K562 (cell line): ENCODE measurements around the gene UBA7. TPM values are rescaled to one million over a fixed set of nuclear protein-coding genes. Genes with fewer than 3 reads are reported as not detected.

Experiments
- ATAC-seq: fragments of 200-7000 bp; cut with Tn5 transposase; 3 replicates; pipeline ENCODE4 v1.9.1; 2020; ENCODE audit warnings: moderate library complexity
- BruUV-seq: library from RNA; stranded (reverse); fragments of 400-500 nt; replicated peaks from 2 replicates; lab custom pipeline; 2021; lab: Mats Ljungman, UMichigan
- CTCF ChIA-PET: fragments of 300-600 bp; formaldehyde crosslinking; extraction: SDS; loops from one replicate; lab custom pipeline; 2021; ENCODE audit warnings: low intra/inter-chr PET ratio; lab: Yijun Ruan, JAX
- POLR2A ChIA-PET: fragments of 300-600, 350-650 bp; sonication (Branson Sonifier 250); formaldehyde crosslinking; extraction: SDS; loops from one replicate; lab custom pipeline; 2021; ENCODE audit warnings: antibody characterized with exemption, inconsistent platforms; lab: Yijun Ruan, JAX
- DNase-seq, 4 experiments: peaks; one replicate each; pipeline versions ENCODE4 v3.0.0 to v3.0.0-alpha.2; 2011 to 2018; ENCODE audit warnings: low spot score in 3 of 4, mixed read lengths in 3 of 4; ENCODE audit errors: extremely low read depth in 1 of 4
- FAIRE-seq: peaks from 2 replicates; lab custom pipeline; 2011; peaks lifted over from hg19 to GRCh38; lab: Jason Lieb, UNC
- H2AFZ ChIP-seq: 2 replicates; pipeline ENCODE4 v1.6.0; 2011; ENCODE audit warnings: low read depth, low read length, control low read depth, inconsistent platforms
- H3K27ac ChIP-seq: fragments of 200-600 bp; 3 replicates; pipeline ENCODE4 v1.8.0; 2011; ENCODE audit warnings: low read depth, mild to moderate bottlenecking, control low read depth, inconsistent platforms, low read length, moderate library complexity, mixed read lengths; ENCODE audit errors: extremely low read depth
- H3K27me3 ChIP-seq, 2 experiments: fragments of 300-600 bp in 1 of 2; 2 replicates in 1 of 2; 3 replicates in 1 of 2; pipeline versions ENCODE4 v1.6.0 to v1.8.0; 2011; ENCODE audit warnings: inconsistent platforms in 2 of 2, low read length in 2 of 2, mild to moderate bottlenecking in 1 of 2, mixed read lengths in 1 of 2, moderate library complexity in 1 of 2; ENCODE audit not compliant: control insufficient read depth in 2 of 2, insufficient read depth in 2 of 2
- H3K36me3 ChIP-seq: fragments of 300-600 bp; 3 replicates; pipeline ENCODE4 v1.8.0; 2011; ENCODE audit warnings: mild to moderate bottlenecking, low read length, inconsistent platforms; ENCODE audit not compliant: control insufficient read depth, insufficient read depth
- H3K4me1 ChIP-seq, 2 experiments: fragments of 200-600 bp in 1 of 2; replicated peaks in 1 of 2; 2 replicates in 1 of 2; 3 replicates in 1 of 2; pipeline versions ENCODE4 v1.5.1 to v1.8.0; 2011; ENCODE audit warnings: inconsistent platforms in 2 of 2, low read length in 2 of 2, mild to moderate bottlenecking in 1 of 2, mixed read lengths in 1 of 2, moderate library complexity in 1 of 2; ENCODE audit not compliant: control insufficient read depth in 2 of 2, insufficient read depth in 2 of 2
- H3K4me2 ChIP-seq: 2 replicates; pipeline ENCODE4 v1.6.1; 2011; ENCODE audit warnings: low read length, control low read depth, inconsistent platforms, mixed read lengths; ENCODE audit not compliant: insufficient read depth
- H3K4me3 ChIP-seq: fragments of 200-600 bp; sonication (generic), shearing (Covaris generic); 2 replicates; pipeline ENCODE4 v1.5.1; 2016; ENCODE audit warnings: control low read depth, inconsistent platforms
- H3K79me2 ChIP-seq: fragments of 200-600 bp; 3 replicates; pipeline ENCODE4 v1.8.0; 2011; ENCODE audit warnings: low read length, inconsistent platforms; ENCODE audit not compliant: control insufficient read depth, insufficient read depth
- H3K9ac ChIP-seq, 2 experiments: 2 replicates each; pipeline versions ENCODE4 v1.6.0 to v1.6.1; 2011; ENCODE audit warnings: low read depth in 2 of 2, low read length in 2 of 2, control low read depth in 1 of 2, inconsistent platforms in 1 of 2, mild to moderate bottlenecking in 1 of 2, mixed read lengths in 1 of 2; ENCODE audit not compliant: insufficient read depth in 1 of 2
- H3K9me1 ChIP-seq: one replicate; pipeline ENCODE4 v1.6.0; 2011; ENCODE audit warnings: inconsistent platforms, mild to moderate bottlenecking, low read length, moderate library complexity; ENCODE audit not compliant: control insufficient read depth, insufficient read depth
- H3K9me3 ChIP-seq: replicated peaks from 2 replicates; pipeline ENCODE4 v1.5.1; 2011; ENCODE audit warnings: low read depth, low read length, inconsistent platforms; ENCODE audit not compliant: control insufficient read depth, insufficient read depth
- H4K20me1 ChIP-seq: replicated peaks from 2 replicates; pipeline ENCODE4 v1.6.1; 2011; ENCODE audit warnings: low read length, inconsistent platforms, mixed read lengths; ENCODE audit not compliant: control insufficient read depth, insufficient read depth
- CBFA2T2 ChIP-seq: fragments of 450-650 bp; conservative IDR thresholded peaks from 2 replicates; pipeline ENCODE4 v1.6.1; 2017; ENCODE audit warnings: mild to moderate bottlenecking
- CBFA2T3 ChIP-seq: fragments of 450-650 bp; IDR thresholded peaks from 2 replicates; pipeline ENCODE4 v1.6.1; 2017
- CBX3 ChIP-seq, 2 experiments: IDR thresholded peaks; 1 replicate in 1 of 2; 2 replicates in 1 of 2; pipeline ENCODE4 v1.6.1; 2012; ENCODE audit warnings: inconsistent platforms in 2 of 2, low read length in 2 of 2, borderline replicate concordance in 1 of 2, control low read depth in 1 of 2
- DDX20 ChIP-seq: fragments of 450-650 bp; IDR thresholded peaks from 2 replicates; pipeline ENCODE4 v1.6.1; 2016; ENCODE audit warnings: missing genetic modification characterization, low read depth, mild to moderate bottlenecking, missing compliant biosample characterization, moderate library complexity
- NUFIP1 ChIP-seq: fragments of 450-650 bp; IDR thresholded peaks from 2 replicates; pipeline ENCODE4 v1.6.1; 2018; ENCODE audit not compliant: partially characterized antibody
- PPARD ChIP-seq: fragments of 250-450 bp; sonication (Bioruptor Pico); IDR thresholded peaks from 2 replicates; pipeline ENCODE4 v1.8.0; 2022; ENCODE audit warnings: inconsistent platforms, mild to moderate bottlenecking, moderate library complexity
- RBM22 ChIP-seq: fragments of 200-400 bp; formaldehyde crosslinking; IDR thresholded peaks from 2 replicates; pipeline ENCODE4 v1.6.1; 2018; ENCODE audit warnings: low read length, low read depth; ENCODE audit not compliant: poor library complexity, severe bottlenecking
- RHOXF2B ChIP-seq: fragments of 250-450 bp; sonication (Bioruptor Pico); conservative IDR thresholded peaks from 2 replicates; pipeline ENCODE4 v1.5.1; 2021
- TCF3 ChIP-seq: sonication (generic); formaldehyde crosslinking; IDR thresholded peaks from 2 replicates; pipeline ENCODE4 v1.4.0; 2020; ENCODE audit warnings: mild to moderate bottlenecking, missing genetic modification reagents
- WGBS: fragments of 100-300 bp; shearing (Covaris generic); methylation state at CpG from one replicate; pipeline ENCODE4 v1.1.6; 2016; ENCODE audit warnings: low coverage, mixed read lengths; ENCODE audit not compliant: insufficient coverage; ENCODE audit errors: missing lambda C conversion rate; 5-methylcytosine and 5-hydroxymethylcytosine counted together
- in situ Hi-C: fragments of 300-500 bp; cut with MboI; formaldehyde crosslinking; loops from 4 replicates; pipeline ENCODE4 v1.15.0; 2018; ENCODE audit warnings: inconsistent platforms, mixed read lengths
- intact Hi-C: fragments of 100-400 bp; cut with micrococcal nuclease; formaldehyde crosslinking; loops from 2 replicates; pipeline ENCODE4 v1.14.2; 2022
- polyA plus RNA-seq, 8 experiments: library from polyadenylated mRNA; depleted of rRNA in 4 of 8; stranded (reverse) in 5 of 8; unstranded in 3 of 8; fragments of >200 nt; fragmentation: Nextera tagmentation in 2 of 8; fragmentation: Illumina TruSeq in 1 of 8; extraction: Ambion mirVana in 2 of 8; extraction: Trizol in 1 of 8; gene quantifications; 2 replicates each; pipeline versions ENCODE4 v1.2.1 to v1.2.3, GENCODE V29; 2011 to 2014; ENCODE audit warnings: inconsistent platforms in 1 of 8, missing spikeins in 1 of 8
- total RNA-seq, 7 experiments: library from RNA; depleted of rRNA in 6 of 7; stranded (reverse); fragments of >200 nt in 6 of 7; fragmentation: Illumina TruSeq in 2 of 7; extraction: Trizol in 2 of 7; gene quantifications; 2 replicates each; pipeline versions ENCODE4 v1.2.1 to v1.2.3, GENCODE V29; 2011 to 2021; ENCODE audit warnings: low replicate concordance in 1 of 7

UBA7 gene
- total and polyA plus RNA-seq, 9 of the 15 experiments (the other 6 are each of a cell fraction or from before 2014, with no cell fraction given) = 0.17 to 3.3 (median 2.0) TPM

DNA sequence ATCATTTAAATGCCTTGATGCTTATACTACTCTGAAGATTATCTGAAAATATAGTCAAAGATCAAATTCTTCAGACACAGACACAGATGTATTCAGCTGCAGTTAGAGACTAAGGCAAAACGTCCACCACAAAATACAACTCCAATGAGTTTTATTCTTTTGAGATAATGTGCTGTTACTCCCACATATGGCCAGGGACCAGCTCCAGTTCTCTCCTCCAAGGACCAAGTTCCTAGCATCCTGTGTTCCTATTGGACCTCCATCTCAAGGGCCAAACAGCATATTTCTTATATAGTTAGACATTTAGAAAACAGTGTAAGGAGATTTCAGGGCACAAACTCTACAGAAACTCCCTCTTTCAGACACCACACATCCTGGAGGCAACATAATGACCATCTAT is 54.5 kb downstream of the UBA7 start:
- Histone ChIP-seq H3K36me3 (0 out of 3 replicates have a peak, but pooled peaks cover 7% of the 10 kb centered on the region), H3K4me1 (no peaks in the 10 kb centered on the region; a peak in 2 of 5 replicates), H3K27me3 (no peaks in the 10 kb centered on the region), H4K20me1 (peaks cover 13% of the 10 kb centered on the region; the same call in 1 of the 2 replicates), H3K9ac (no peak overlapping the region), H3K79me2 (peaks cover 67% of the 10 kb centered on the region), H2AFZ (no peak overlapping the region), H3K4me2 (no peak overlapping the region), H3K27ac (no peak overlapping the region), H3K9me3 (no peaks in the 10 kb centered on the region), H3K4me3 (no peak overlapping the region), H3K9me1 (peaks cover 2% of the 10 kb centered on the region)
- TF ChIP-seq PPARD (no peak), RHOXF2B (no peak)
- DNase-seq (peak in 1 of 4 experiments; percentile 9), ATAC-seq (no peak), FAIRE-seq (no peak)
- WGBS = 10% methylated on average over 1 of the region's 1 CpG
- intact Hi-C loops = no loop called here
- no TSS peak for BruUV-seq
- in situ Hi-C loops = no loop called here
- ChIA-PET CTCF (no interaction called here), POLR2A (interaction anchor here (0.6 to 1.1 kb wide), 3 partner anchors 10 to 201 kb away, joined by 3 read pairs; no protein-coding TSS in a partner anchor)

DNA sequence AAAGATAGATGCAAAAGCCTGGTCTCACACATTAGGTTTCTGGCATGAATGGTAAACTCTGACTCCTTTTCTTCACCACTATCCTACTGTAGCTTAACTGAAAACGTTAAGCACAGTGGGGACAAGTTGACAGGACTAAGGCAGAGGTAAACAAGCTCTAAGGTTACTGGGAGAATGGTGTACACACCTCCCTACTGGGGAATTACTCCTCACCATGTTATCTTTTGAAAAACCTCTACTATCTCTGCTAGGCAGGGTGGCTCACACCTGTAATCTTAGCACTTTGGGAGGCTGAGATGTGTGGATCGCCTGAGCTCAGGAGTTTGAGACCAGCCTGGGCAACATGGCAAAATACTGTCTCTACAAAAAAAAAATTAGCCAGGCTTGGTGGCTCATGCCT is 56.6 kb downstream of the UBA7 start:
- ChIA-PET POLR2A (interaction anchor here (1.2 to 2.7 kb wide), 5 partner anchors 9 to 29 kb away, joined by 3 to 12 read pairs (median 4); no protein-coding TSS in a partner anchor), CTCF (no interaction called here)
- no peaks in the 10 kb centered on the region for H3K27me3 ChIP-seq
- peak in 1 of 4 experiments; percentile 22 for DNase-seq
- ATAC-seq = peak; percentile 66
- in situ Hi-C loops = no loop called here
- H3K9ac ChIP-seq = no peak overlapping the region
- H2AFZ ChIP-seq = no peak overlapping the region
- H4K20me1 ChIP-seq = peaks cover 13% of the 10 kb centered on the region; the same call in 1 of the 2 replicates
- no peaks in the 10 kb centered on the region for H3K9me1 ChIP-seq
- no TSS peak for BruUV-seq
- no peak overlapping the region for H3K4me3 ChIP-seq
- H3K9me3 ChIP-seq = no peaks in the 10 kb centered on the region
- FAIRE-seq = no peak
- WGBS = 0% methylated on average over 1 of the region's 2 CpGs
- H3K27ac ChIP-seq = no peak overlapping the region
- H3K36me3 ChIP-seq = 0 out of 3 replicates have a peak, but pooled peaks cover 7% of the 10 kb centered on the region
- TF ChIP-seq RBM22 (no peak), CBX3 (IDR thresholded peaks at IDR 0.05; ENCODE audit: borderline replicate concordance in 1 of 2, low read length in 2 of 2) (no peak), NUFIP1 (no peak), DDX20 (tag) (no peak), CBFA2T2 (peak; percentile 36; the same call in 1 of the 2 replicates), CBFA2T3 (peak; percentile 61), TCF3 (peak; percentile 16; the same call in 1 of the 2 replicates)
- TF ChIP-seq, all 486 proteins: peak for 3
- peaks cover 72% of the 10 kb centered on the region for H3K79me2 ChIP-seq
- intact Hi-C loops = no loop called here
- no peak overlapping the region; the same call in 1 of the 2 replicates for H3K4me2 ChIP-seq
- no peaks in the 10 kb centered on the region; a peak in 2 of 5 replicates for H3K4me1 ChIP-seq
